Kidney epithelial cell (primary cell): ENCODE measurements around the gene C5AR2. TPM values are rescaled to one million over a fixed set of nuclear protein-coding genes. Genes with fewer than 3 reads are reported as not detected.

Experiments
- DNase-seq: peaks from one replicate; pipeline ENCODE4 v3.0.0-alpha.2; 2010; ENCODE audit warnings: low read depth
- H3K27me3 ChIP-seq: 2 replicates; pipeline ENCODE4 v1.6.0; 2011; ENCODE audit warnings: low read length; ENCODE audit not compliant: control insufficient read depth, insufficient read depth
- H3K36me3 ChIP-seq: 2 replicates; pipeline ENCODE4 v1.5.1; 2011; ENCODE audit warnings: low read length; ENCODE audit not compliant: control insufficient read depth, insufficient read depth
- H3K4me3 ChIP-seq: 2 replicates; pipeline ENCODE4 v1.5.1; 2011; ENCODE audit warnings: low read depth, mild to moderate bottlenecking, control low read depth, low read length
- total RNA-seq: library from RNA; depleted of rRNA; stranded (reverse); fragments of >200 nt; gene quantifications from 2 replicates; pipeline ENCODE4 v1.2.3, GENCODE V29; 2015
- TF ChIP-seq, protein P1 (sequence below): IDR thresholded peaks from 2 replicates; pipeline ENCODE4 v1.5.1; 2011; ENCODE audit warnings: mild to moderate bottlenecking, moderate library complexity, low read length, control low read depth, inconsistent platforms; ENCODE audit not compliant: insufficient read depth, poor library complexity, severe bottlenecking

C5AR2 gene
- total RNA-seq, 1 donor from 2014 or later, result not detected

DNA sequence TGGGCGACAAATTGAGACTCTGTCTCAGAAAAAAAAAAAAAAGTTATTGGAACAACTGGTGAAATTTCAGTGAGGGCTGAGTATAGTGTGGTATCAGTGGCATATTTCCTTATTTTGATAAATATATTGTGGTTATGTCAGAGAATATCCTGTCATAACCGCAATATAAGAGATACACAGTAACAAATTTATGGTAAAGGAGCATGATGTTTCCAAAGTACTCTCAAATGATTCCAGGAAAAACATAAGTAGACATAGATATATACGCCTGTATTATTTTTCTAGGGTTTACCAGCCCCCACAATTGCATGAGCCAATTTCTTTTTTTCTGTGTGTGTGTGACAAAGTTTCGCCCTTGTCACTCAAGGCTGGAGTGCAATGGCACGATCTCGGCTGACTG lies 28.0 kb upstream of the C5AR2 start:
- Histone ChIP-seq H3K4me3 (no peak overlapping the region), H3K27me3 (no peaks in the 10 kb centered on the region), H3K36me3 (no peaks in the 10 kb centered on the region)
- TF ChIP-seq, protein P1, sequence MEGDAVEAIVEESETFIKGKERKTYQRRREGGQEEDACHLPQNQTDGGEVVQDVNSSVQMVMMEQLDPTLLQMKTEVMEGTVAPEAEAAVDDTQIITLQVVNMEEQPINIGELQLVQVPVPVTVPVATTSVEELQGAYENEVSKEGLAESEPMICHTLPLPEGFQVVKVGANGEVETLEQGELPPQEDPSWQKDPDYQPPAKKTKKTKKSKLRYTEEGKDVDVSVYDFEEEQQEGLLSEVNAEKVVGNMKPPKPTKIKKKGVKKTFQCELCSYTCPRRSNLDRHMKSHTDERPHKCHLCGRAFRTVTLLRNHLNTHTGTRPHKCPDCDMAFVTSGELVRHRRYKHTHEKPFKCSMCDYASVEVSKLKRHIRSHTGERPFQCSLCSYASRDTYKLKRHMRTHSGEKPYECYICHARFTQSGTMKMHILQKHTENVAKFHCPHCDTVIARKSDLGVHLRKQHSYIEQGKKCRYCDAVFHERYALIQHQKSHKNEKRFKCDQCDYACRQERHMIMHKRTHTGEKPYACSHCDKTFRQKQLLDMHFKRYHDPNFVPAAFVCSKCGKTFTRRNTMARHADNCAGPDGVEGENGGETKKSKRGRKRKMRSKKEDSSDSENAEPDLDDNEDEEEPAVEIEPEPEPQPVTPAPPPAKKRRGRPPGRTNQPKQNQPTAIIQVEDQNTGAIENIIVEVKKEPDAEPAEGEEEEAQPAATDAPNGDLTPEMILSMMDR, result no peak
- no peak for DNase-seq

- TF ChIP-seq, protein P1, result peak; percentile 98
- Histone ChIP-seq H3K27me3 (peaks cover 4% of the 10 kb centered on the region), H3K4me3 (no peak overlapping the region), H3K36me3 (no peaks in the 10 kb centered on the region)
- no peak for DNase-seq
These were observed 26.6 kb upstream of the C5AR2 start for GRCh38 chr19:47305309-47305751.

DNA sequence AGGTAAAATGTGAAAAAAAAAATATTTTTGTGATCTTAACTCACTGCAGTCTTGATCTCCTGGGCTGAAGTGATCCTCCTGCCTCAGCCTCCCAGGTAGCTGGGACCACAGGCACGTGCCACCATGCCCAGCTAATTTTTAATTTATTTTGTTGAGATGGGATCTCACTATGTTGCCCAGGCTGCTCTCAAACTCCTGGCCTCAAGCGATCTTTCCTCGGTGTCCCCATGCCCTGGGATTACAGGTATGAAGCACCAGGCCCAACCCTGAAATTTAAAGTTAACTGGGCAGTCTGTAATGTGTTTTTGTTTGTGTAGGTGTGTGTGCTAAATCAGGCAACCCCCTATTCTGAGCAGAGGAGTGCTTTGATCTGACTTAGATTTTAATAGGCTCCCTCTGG lies 25.7 kb upstream of the C5AR2 start:
- no peak overlapping the region for H3K4me3 ChIP-seq
- H3K27me3 ChIP-seq, result peaks cover 4% of the 10 kb centered on the region
- TF ChIP-seq, protein P1, result no peak
- H3K36me3 ChIP-seq, result no peaks in the 10 kb centered on the region
- no peak for DNase-seq

DNA sequence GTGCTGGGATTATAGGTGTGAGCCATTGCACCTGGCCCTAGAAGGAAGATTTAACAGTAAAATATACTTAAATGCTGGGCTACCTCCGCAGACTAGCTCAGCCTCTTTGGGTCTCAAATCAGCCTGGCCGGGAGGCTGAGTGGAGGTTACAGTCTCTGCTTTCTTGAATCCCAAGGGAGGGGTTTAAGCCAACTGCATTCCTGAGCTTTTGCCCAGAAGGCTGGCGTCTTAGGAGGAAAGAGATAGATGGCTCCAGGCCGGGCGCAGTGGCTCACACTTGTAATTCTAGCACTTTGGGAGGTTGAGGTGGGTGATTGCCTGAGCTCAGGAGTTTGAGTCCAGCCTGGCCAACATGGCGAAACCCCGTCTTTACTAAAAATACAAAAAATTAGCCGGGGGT lies 22.9 kb upstream of the C5AR2 start:
- TF ChIP-seq, protein P1, result no peak

GRCh38 chr19:47309608-47310007 lies 22.4 kb upstream of the C5AR2 start, which contains the start of gene C5AR1:
C5AR1 (plus strand) TSS chr19:47309861; CDS start chr19:47309896, 35 bp downstream.
- TF ChIP-seq, protein P1, result no peak
- DNase-seq, result no peak
- H3K4me3 ChIP-seq, result no peak within 1 kb of the TSS
- peaks cover 4% of the 10 kb centered on the region for H3K27me3 ChIP-seq
- no peaks in the 10 kb centered on the region for H3K36me3 ChIP-seq

More for the DNA sequence above, 22.9 kb upstream of the C5AR2 start:
- no peaks in the 10 kb centered on the region for H3K36me3 ChIP-seq
- peaks cover 4% of the 10 kb centered on the region for H3K27me3 ChIP-seq
- no peak for DNase-seq
- H3K4me3 ChIP-seq, result no peak overlapping the region

DNA sequence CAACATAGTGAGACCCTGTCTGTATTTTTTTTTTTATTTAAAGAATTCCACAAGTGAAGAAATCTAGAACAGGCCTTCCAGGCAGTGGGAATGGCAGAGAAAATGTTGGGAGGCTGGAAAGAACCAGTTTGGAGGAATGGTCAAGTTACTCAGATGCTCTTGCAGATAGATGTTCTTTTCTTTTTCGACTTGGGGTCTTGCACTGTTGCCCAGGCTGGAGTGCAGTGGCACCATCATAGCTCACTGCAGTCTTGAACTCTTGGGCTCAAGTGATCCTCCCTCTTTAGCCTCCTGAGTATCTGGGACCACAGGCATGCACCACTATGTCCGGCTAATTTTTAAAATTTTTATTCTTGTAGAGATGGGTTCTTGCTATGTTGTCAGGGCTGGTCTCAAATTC lies 21.7 kb upstream of the C5AR2 start:
- Histone ChIP-seq H3K27me3 (peaks cover 4% of the 10 kb centered on the region), H3K4me3 (no peak overlapping the region), H3K36me3 (no peaks in the 10 kb centered on the region)
- DNase-seq, result no peak
- TF ChIP-seq, protein P1, result no peak
